ENCODE results near the gene TARBP2.

The TARBP2 gene

GRCh38 chr12:53515291-53515680, 14.2 kb downstream of the TARBP2 start:
- no peak for TF ChIP-seq RBAK (tag by site-specific recombination; IDR thresholded peaks at IDR 0.05)
- no peak for TF ChIP-seq ZNF600 (tag by site-specific recombination; IDR thresholded peaks at IDR 0.05)
- no peak for TF ChIP-seq ZNF157 (tag by site-specific recombination; IDR thresholded peaks at IDR 0.05)
- no peak for TF ChIP-seq ZNF488 (tag by site-specific recombination; IDR thresholded peaks at IDR 0.05)
- no peak for TF ChIP-seq ZNF660 (tag by site-specific recombination; IDR thresholded peaks at IDR 0.05)
- no peak for TF ChIP-seq ZBTB17 (tag by site-specific recombination; IDR thresholded peaks at IDR 0.05)
- no peak for TF ChIP-seq ZNF530 (tag by site-specific recombination; IDR thresholded peaks at IDR 0.05; ENCODE audit: low read depth)
- no peak for TF ChIP-seq ZNF610 (tag by site-specific recombination; IDR thresholded peaks at IDR 0.05; ENCODE audit: borderline replicate concordance)
- no peak for TF ChIP-seq KLF1 (tag by site-specific recombination; IDR thresholded peaks at IDR 0.05)
- no peak for TF ChIP-seq ZNF302 (tag by site-specific recombination; IDR thresholded peaks at IDR 0.05; ENCODE audit: low read depth)
- no peak for TF ChIP-seq ZNF629 (tag by site-specific recombination; IDR thresholded peaks at IDR 0.05)
- Histone ChIP-seq H3K4me3 (ENCODE audit: low read depth, low read length) (no peak overlapping the region), H3K36me3 (ENCODE audit: control insufficient read depth in 2 of 2, insufficient read depth in 1 of 2, low read length in 2 of 2) (peaks cover 17 to 77% of the 10 kb centered on the region in 2 experiments), H3K9me3 (ENCODE audit: control insufficient read depth, insufficient read depth, low read depth, low read length) (no peaks in the 10 kb centered on the region), H3K4me1 (ENCODE audit: control insufficient read depth, insufficient read depth, low read length) (no peaks in the 10 kb centered on the region), H3K27ac (ENCODE audit: extremely low read depth, low read depth, low read length) (no peak overlapping the region)
- POLR2A ChIA-PET, result interaction anchor here (1.2 kb wide), 1 partner anchor 14 kb away, joined by 3 read pairs; the partner anchor contains the start of gene TARBP2
- CTCF ChIA-PET, result interaction anchor here (0.8 kb wide), 1 partner anchor 299 kb away, joined by 3 read pairs; no protein-coding TSS in a partner anchor

GRCh38 chr12:53516758-53517455, 15.8 kb downstream of the TARBP2 start:
- POLR2A ChIA-PET, result no interaction called here
- CTCF ChIA-PET, result no interaction called here
- H3K9me3 ChIP-seq (ENCODE audit: control insufficient read depth, insufficient read depth, low read depth, low read length), result no peaks in the 10 kb centered on the region
- no peak overlapping the region for H3K27ac ChIP-seq (ENCODE audit: extremely low read depth, low read depth, low read length)
- H3K4me3 ChIP-seq (ENCODE audit: low read depth, low read length), result no peak overlapping the region
- peaks cover 25 to 80% of the 10 kb centered on the region in 2 experiments for H3K36me3 ChIP-seq (ENCODE audit: control insufficient read depth in 2 of 2, insufficient read depth in 1 of 2, low read length in 2 of 2)
- no peaks in the 10 kb centered on the region for H3K4me1 ChIP-seq (ENCODE audit: control insufficient read depth, insufficient read depth, low read length)
- TF ChIP-seq ZBTB49 (tag by site-specific recombination; IDR thresholded peaks at IDR 0.05; ENCODE audit: low read depth), result no peak
- no peak for TF ChIP-seq ZNF785 (tag by site-specific recombination; IDR thresholded peaks at IDR 0.05)
- TF ChIP-seq ZNF596 (tag by site-specific recombination; IDR thresholded peaks at IDR 0.05), result no peak
- TF ChIP-seq ZNF518A (tag by site-specific recombination; conservative IDR thresholded peaks at IDR 0.05; ENCODE audit: low read depth), result no peak
- no peak for TF ChIP-seq ZNF600 (tag by site-specific recombination; IDR thresholded peaks at IDR 0.05)
- TF ChIP-seq ZNF558 (tag by site-specific recombination; IDR thresholded peaks at IDR 0.05), result no peak
- no peak for TF ChIP-seq ZNF580 (tag by site-specific recombination; IDR thresholded peaks at IDR 0.05)
- TF ChIP-seq ZNF473 (tag by site-specific recombination; IDR thresholded peaks at IDR 0.05), result no peak
- TF ChIP-seq KLF8 (tag by site-specific recombination; IDR thresholded peaks at IDR 0.05), result no peak
- no peak for TF ChIP-seq ZNF138 (tag by site-specific recombination; IDR thresholded peaks at IDR 0.05; ENCODE audit: borderline replicate concordance)

All from HEK293 (cell line).